GM21737 (cell line): ENCODE results near the gene MAPK14.
"Not testable (repeated sequence)": the region's sequence is repeated elsewhere in the genome, so short reads cannot be mapped to it uniquely, and the experiment has no call there.

Source experiments
- ATAC-seq: cut with Tn5 transposase; IDR thresholded peaks from one replicate; pipeline ENCODE4 v1.9.1; 2021; ENCODE audit warnings: mild to moderate bottlenecking, moderate library complexity; ENCODE audit not compliant: unreplicated experiment

Gene MAPK14

GRCh38 chr6:36067374-36068011 lies 39.9 kb downstream of the MAPK14 start:
- ATAC-seq: no peak

GRCh38 chr6:36068012-36068392 lies 40.4 kb downstream of the MAPK14 start:
- no peak for ATAC-seq

GRCh38 chr6:36068586-36068985 lies 41.0 kb downstream of the MAPK14 start:
- ATAC-seq: no peak

- no peak for ATAC-seq
These were observed 42.0 kb downstream of the MAPK14 start for GRCh38 chr6:36069573-36069972.

GRCh38 chr6:36070252-36070651 lies 42.6 kb downstream of the MAPK14 start:
- no peak for ATAC-seq

GRCh38 chr6:36071281-36071680 lies 43.7 kb downstream of the MAPK14 start:
- no peak for ATAC-seq

- no peak for ATAC-seq
These were observed 44.1 kb downstream of the MAPK14 start for GRCh38 chr6:36071714-36072113.

- ATAC-seq: no peak
These were observed 45.1 kb downstream of the MAPK14 start for GRCh38 chr6:36072681-36073080.

GRCh38 chr6:36073587-36073986 lies 46.0 kb downstream of the MAPK14 start:
- ATAC-seq: no peak

GRCh38 chr6:36075656-36076055 lies 48.0 kb downstream of the MAPK14 start:
- no peak for ATAC-seq

GRCh38 chr6:36076178-36077063 lies 48.8 kb downstream of the MAPK14 start:
- no peak for ATAC-seq

GRCh38 chr6:36078159-36078558 lies 50.6 kb downstream of the MAPK14 start:
- no peak for ATAC-seq

GRCh38 chr6:36079601-36080000 lies 52.0 kb downstream of the MAPK14 start:
- ATAC-seq: no peak

GRCh38 chr6:36082318-36082717 lies 54.7 kb downstream of the MAPK14 start:
- no peak for ATAC-seq

GRCh38 chr6:36083446-36083845 lies 55.8 kb downstream of the MAPK14 start:
- ATAC-seq: no peak

GRCh38 chr6:36088204-36088603 lies 60.6 kb downstream of the MAPK14 start:
- ATAC-seq: not testable (repeated sequence)

- ATAC-seq: no peak
These were observed 61.4 kb downstream of the MAPK14 start for GRCh38 chr6:36089048-36089447.

- no peak for ATAC-seq
These were observed 66.6 kb downstream of the MAPK14 start for GRCh38 chr6:36094238-36094637.

- peak; percentile 75 for ATAC-seq
These were observed 67.3 kb downstream of the MAPK14 start for GRCh38 chr6:36094753-36095496.

GRCh38 chr6:36095497-36096391 lies 68.1 kb downstream of the MAPK14 start:
- no peak for ATAC-seq
